DND-41 (cell line): Measurements from ENCODE around the gene TMEM38B.

ENCODE experiments used
- CTCF ChIP-seq: IDR thresholded peaks from 2 replicates; pipeline ENCODE4 v1.5.1; 2012; ENCODE audit warnings: borderline replicate concordance, low read length, moderate library complexity, mild to moderate bottlenecking; ENCODE audit not compliant: poor library complexity, severe bottlenecking; ENCODE audit errors: extremely low read depth
- EZH2 ChIP-seq: IDR thresholded peaks from 3 replicates; pipeline ENCODE4 v1.6.1; 2012; ENCODE audit warnings: borderline replicate concordance, low read depth, mild to moderate bottlenecking, moderate library complexity, low read length, inconsistent platforms; ENCODE audit not compliant: severe bottlenecking

- no peak for TF ChIP-seq CTCF
- no peak for TF ChIP-seq EZH2
Measured at GRCh38 chr9:105694848-105695581, 674 bp downstream of the TMEM38B start.
